ENCODE data around the gene TWF1. TPM values are rescaled to one million over a fixed set of nuclear protein-coding genes. Genes with fewer than 3 reads are reported as not detected.

The TWF1 gene
- total RNA-seq, 1 experiment from 2014 or later, result 226 TPM

- Histone ChIP-seq H3K4me1 (ENCODE audit: insufficient read depth, low read length) (peaks cover 35% of the 10 kb centered on the region), H4K20me1 (ENCODE audit: low read length) (no peaks in the 10 kb centered on the region), H3K36me3 (ENCODE audit: low read depth, low read length) (peaks cover 14% of the 10 kb centered on the region), H3K27ac (ENCODE audit: low read length) (no peak overlapping the region), H3K4me3 (ENCODE audit: low read length) (no peak overlapping the region), H3K9me2 (replicated peaks; ENCODE audit: low read length) (no peaks in the 10 kb centered on the region), H3K9ac (ENCODE audit: low read length) (no peak overlapping the region), H3F3A (ENCODE audit: low read length, unreplicated experiment) (no peaks in the 10 kb centered on the region), H3K9me3 (ENCODE audit: low read length) (no peaks in the 10 kb centered on the region), H3K27me3 (ENCODE audit: low read length) (no peaks in the 10 kb centered on the region), H2AFZ (ENCODE audit: low read length) (no peak overlapping the region), H3K4me2 (ENCODE audit: low read length) (no peak overlapping the region), H3K79me2 (ENCODE audit: low read length) (no peaks in the 10 kb centered on the region)
- no TSS peak for BruUV-seq (replicated peaks)
- ChIA-PET POLR2A (ENCODE audit: unreplicated experiment) (no interaction called here), CTCF (no interaction called here)
- TF ChIP-seq CTCF (conservative IDR thresholded peaks at IDR 0.05; ENCODE audit: low read depth, low read length) (no peak), EZH2phosphoT487 (IDR thresholded peaks at IDR 0.05; ENCODE audit: borderline replicate concordance, low read length) (no peak), EZH2 (IDR thresholded peaks at IDR 0.05; ENCODE audit: low read length, unreplicated experiment) (no peak)
- DNase-seq (peak; percentile 51), ATAC-seq (no peak)
- intact Hi-C loops (cut with micrococcal nuclease), result no loop called here
Observed at GRCh38 chr12:43789941-43790340, 16.2 kb downstream of the TWF1 start.

- POLR2A ChIA-PET (ENCODE audit: unreplicated experiment), result no interaction called here
- ATAC-seq, result peak; percentile 85
Observed at GRCh38 chr12:43786899-43787693, 19.0 kb downstream of the TWF1 start.

More at GRCh38 chr12:43786899-43787693, 19.0 kb downstream of the TWF1 start:
- Histone ChIP-seq H3K36me3 (ENCODE audit: low read depth, low read length) (peaks cover 13% of the 10 kb centered on the region; the same call in 1 of the 2 replicates), H4K20me1 (ENCODE audit: low read length) (no peaks in the 10 kb centered on the region), H3K79me2 (ENCODE audit: low read length) (no peaks in the 10 kb centered on the region), H3K27me3 (ENCODE audit: low read length) (no peaks in the 10 kb centered on the region), H3K4me3 (ENCODE audit: low read length) (no peak overlapping the region), H3K4me2 (ENCODE audit: low read length) (peak overlapping the region; percentile 29), H3K4me1 (ENCODE audit: insufficient read depth, low read length) (peaks cover 25% of the 10 kb centered on the region), H3K9me2 (replicated peaks; ENCODE audit: low read length) (no peaks in the 10 kb centered on the region), H3K9ac (ENCODE audit: low read length) (peak overlapping the region; percentile 13; the same call in 1 of the 2 replicates), H3K9me3 (ENCODE audit: low read length) (no peaks in the 10 kb centered on the region), H3F3A (ENCODE audit: low read length, unreplicated experiment) (no peaks in the 10 kb centered on the region), H3K27ac (ENCODE audit: low read length) (peak overlapping the region; percentile 92), H2AFZ (ENCODE audit: low read length) (no peak overlapping the region)
- TF ChIP-seq CTCF (conservative IDR thresholded peaks at IDR 0.05; ENCODE audit: low read depth, low read length) (no peak), EZH2phosphoT487 (IDR thresholded peaks at IDR 0.05; ENCODE audit: borderline replicate concordance, low read length) (no peak), EZH2 (IDR thresholded peaks at IDR 0.05; ENCODE audit: low read length, unreplicated experiment) (no peak)
- CTCF ChIA-PET, result no interaction called here
- BruUV-seq (replicated peaks), result TSS peak; percentile 37
- intact Hi-C loops (cut with micrococcal nuclease), result loop anchor here (1.0 to 2.0 kb wide), 2 partner anchors 9 to 28 kb away; partner anchors contain the start of genes IRAK4 and PUS7L
- DNase-seq, result peak; percentile 92

Data from PC-3 (cell line).